ENCODE data around the gene FGF3. TPM values are rescaled to one million over a fixed set of nuclear protein-coding genes. Genes with fewer than 3 reads are reported as not detected.

Gene FGF3
- total RNA-seq, 1 donor from 2014 or later = not detected

- no peaks in the 10 kb centered on the region for H3K9me3 ChIP-seq (ENCODE audit: low read depth)
- peaks cover 17% of the 10 kb centered on the region for H3K4me1 Mint-ChIP-seq
- H3K27me3 Mint-ChIP-seq (ENCODE audit: insufficient read depth, low read depth) = peaks cover 5% of the 10 kb centered on the region
- H3K79me2 ChIP-seq (ENCODE audit: low read depth) = no peaks in the 10 kb centered on the region
- H3K27ac Mint-ChIP-seq = peak overlapping the region; percentile 9
- H4K20me1 ChIP-seq (ENCODE audit: low read depth) = no peaks in the 10 kb centered on the region
- no peaks in the 10 kb centered on the region for H3K27me3 ChIP-seq
- H3K4me1 ChIP-seq = peaks cover 28% of the 10 kb centered on the region
- peaks cover 2% of the 10 kb centered on the region for H3K9me3 Mint-ChIP-seq
- peaks cover 28% of the 10 kb centered on the region for H3F3A ChIP-seq (ENCODE audit: low read depth)
- H2AFZ ChIP-seq (replicated peaks) = no peak overlapping the region
- no peak overlapping the region for H3K9ac ChIP-seq
- peak overlapping the region; percentile 6 for H3K4me3 Mint-ChIP-seq
- peak; percentile 35 for DNase-seq (ENCODE audit: low spot score)
- no peaks in the 10 kb centered on the region for H3K36me3 Mint-ChIP-seq
- no peak for TF ChIP-seq EZH2phosphoT487 (IDR thresholded peaks at IDR 0.05)
- TF ChIP-seq, protein P1, sequence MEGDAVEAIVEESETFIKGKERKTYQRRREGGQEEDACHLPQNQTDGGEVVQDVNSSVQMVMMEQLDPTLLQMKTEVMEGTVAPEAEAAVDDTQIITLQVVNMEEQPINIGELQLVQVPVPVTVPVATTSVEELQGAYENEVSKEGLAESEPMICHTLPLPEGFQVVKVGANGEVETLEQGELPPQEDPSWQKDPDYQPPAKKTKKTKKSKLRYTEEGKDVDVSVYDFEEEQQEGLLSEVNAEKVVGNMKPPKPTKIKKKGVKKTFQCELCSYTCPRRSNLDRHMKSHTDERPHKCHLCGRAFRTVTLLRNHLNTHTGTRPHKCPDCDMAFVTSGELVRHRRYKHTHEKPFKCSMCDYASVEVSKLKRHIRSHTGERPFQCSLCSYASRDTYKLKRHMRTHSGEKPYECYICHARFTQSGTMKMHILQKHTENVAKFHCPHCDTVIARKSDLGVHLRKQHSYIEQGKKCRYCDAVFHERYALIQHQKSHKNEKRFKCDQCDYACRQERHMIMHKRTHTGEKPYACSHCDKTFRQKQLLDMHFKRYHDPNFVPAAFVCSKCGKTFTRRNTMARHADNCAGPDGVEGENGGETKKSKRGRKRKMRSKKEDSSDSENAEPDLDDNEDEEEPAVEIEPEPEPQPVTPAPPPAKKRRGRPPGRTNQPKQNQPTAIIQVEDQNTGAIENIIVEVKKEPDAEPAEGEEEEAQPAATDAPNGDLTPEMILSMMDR (IDR thresholded peaks at IDR 0.05) = peak; percentile 58
- H3K4me3 ChIP-seq = no peak overlapping the region
- H3K27ac ChIP-seq = no peak overlapping the region
- no peak overlapping the region for H3K4me2 ChIP-seq
- no peaks in the 10 kb centered on the region for H3K36me3 ChIP-seq
These were observed 22.9 kb upstream of the FGF3 start for GRCh38 chr11:69841859-69842698.

DNA sequence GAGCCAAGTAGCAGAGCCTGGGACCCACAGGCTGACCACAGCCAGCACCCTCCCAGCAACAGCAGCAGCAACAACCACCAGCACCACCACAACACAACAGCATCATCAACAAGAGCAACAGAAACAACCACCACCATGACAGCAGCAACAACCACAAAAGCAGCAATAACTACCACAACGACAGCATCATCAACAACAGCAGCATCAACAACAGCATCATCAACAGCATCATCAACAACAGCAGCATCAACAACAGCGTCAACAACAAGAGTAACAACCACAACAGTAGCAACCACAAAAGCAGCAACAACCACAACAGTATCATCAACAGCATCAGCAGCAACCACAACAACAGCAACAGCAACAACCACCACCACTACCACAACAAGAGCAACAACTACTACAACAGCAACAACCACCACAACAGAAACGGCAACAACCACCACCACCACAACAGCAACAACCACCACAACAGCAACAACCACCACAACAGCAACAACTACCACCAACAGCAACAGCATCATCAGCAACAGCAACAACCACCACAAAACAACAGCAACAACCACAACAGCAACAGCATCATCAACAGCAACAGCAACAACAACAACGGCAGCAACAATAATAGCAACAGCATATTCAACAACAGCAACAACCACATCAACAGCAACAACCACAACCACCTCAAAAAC is 22.1 kb upstream of the FGF3 start:
- H3K4me1 Mint-ChIP-seq = peaks cover 13% of the 10 kb centered on the region
- TF ChIP-seq EZH2 (IDR thresholded peaks at IDR 0.05) (no peak), EZH2phosphoT487 (IDR thresholded peaks at IDR 0.05) (no peak)
- TF ChIP-seq, protein P1 (IDR thresholded peaks at IDR 0.05) = no peak

DNA sequence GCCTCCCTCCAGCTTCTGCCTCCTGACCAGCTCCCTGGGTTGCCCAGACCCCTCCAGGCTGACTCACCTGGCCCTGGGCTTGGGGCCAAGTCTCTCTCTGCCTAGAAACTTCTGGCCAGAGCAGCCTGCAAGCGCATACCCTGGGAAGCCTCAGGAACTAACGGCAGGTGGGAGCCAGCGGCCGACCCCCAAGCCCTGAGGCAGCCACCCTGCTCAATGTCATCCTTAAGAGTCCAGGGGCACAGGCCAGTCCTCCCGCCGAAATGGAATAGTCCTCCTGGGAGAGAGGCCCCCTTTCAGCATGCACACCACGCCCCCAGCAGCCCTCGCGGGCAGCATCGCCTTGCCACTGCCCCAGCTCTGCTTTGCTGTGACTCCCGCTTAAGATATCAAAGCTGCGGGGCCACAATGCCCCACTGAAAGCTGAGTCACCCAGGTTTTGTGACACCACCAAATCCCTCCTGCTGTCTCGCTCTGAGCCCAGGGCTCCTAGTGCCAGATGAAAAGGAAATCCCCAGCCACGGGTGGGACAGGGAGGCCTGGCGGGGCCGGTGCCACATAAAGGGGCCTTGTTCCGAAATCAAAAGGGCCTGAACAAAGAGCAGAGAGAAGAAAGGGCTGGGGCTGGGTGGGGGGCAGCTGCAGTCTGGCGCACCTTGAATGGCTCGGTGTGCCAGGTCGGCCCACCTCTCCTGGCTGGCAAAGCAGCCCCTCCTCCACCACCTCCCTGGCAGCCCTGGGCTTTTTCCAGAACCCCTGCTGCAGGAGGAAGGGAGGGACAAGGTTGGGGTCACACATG is 21.4 kb upstream of the FGF3 start:
- H3K4me3 ChIP-seq = no peak overlapping the region
- no peaks in the 10 kb centered on the region for H3K36me3 ChIP-seq
- peak overlapping the region; percentile 49 for H3K4me2 ChIP-seq
- H3K4me3 Mint-ChIP-seq = no peak overlapping the region
- H3K9me3 Mint-ChIP-seq = peaks cover 2% of the 10 kb centered on the region
- peaks cover 30% of the 10 kb centered on the region for H3F3A ChIP-seq (ENCODE audit: low read depth)
- H3K79me2 ChIP-seq (ENCODE audit: low read depth) = no peaks in the 10 kb centered on the region
- peak; percentile 48 for DNase-seq (ENCODE audit: low spot score)
- no peak overlapping the region for H3K9ac ChIP-seq
- H3K36me3 Mint-ChIP-seq = no peaks in the 10 kb centered on the region
- no peaks in the 10 kb centered on the region for H3K27me3 ChIP-seq
- H3K9me3 ChIP-seq (ENCODE audit: low read depth) = no peaks in the 10 kb centered on the region
- no peak overlapping the region for H3K27ac Mint-ChIP-seq
- peak overlapping the region; percentile 57 for H2AFZ ChIP-seq (replicated peaks)
- TF ChIP-seq, protein P1 (IDR thresholded peaks at IDR 0.05) = no peak
- TF ChIP-seq EZH2 (IDR thresholded peaks at IDR 0.05) (no peak), EZH2phosphoT487 (IDR thresholded peaks at IDR 0.05) (no peak)
- H4K20me1 ChIP-seq (ENCODE audit: low read depth) = no peaks in the 10 kb centered on the region
- peaks cover 8% of the 10 kb centered on the region for H3K27me3 Mint-ChIP-seq (ENCODE audit: insufficient read depth, low read depth)
- peaks cover 27% of the 10 kb centered on the region for H3K4me1 ChIP-seq
- H3K27ac ChIP-seq = no peak overlapping the region
- peaks cover 17% of the 10 kb centered on the region for H3K4me1 Mint-ChIP-seq

More for the DNA sequence above, 22.1 kb upstream of the FGF3 start:
- no peaks in the 10 kb centered on the region for H3K36me3 ChIP-seq
- Mint-ChIP-seq H3K27me3 (ENCODE audit: insufficient read depth, low read depth) (peaks cover 5% of the 10 kb centered on the region), H3K27ac (peak overlapping the region; percentile 9), H3K36me3 (no peaks in the 10 kb centered on the region), H3K9me3 (peaks cover 2% of the 10 kb centered on the region), H3K4me3 (peak overlapping the region; percentile 6)
- H3F3A ChIP-seq (ENCODE audit: low read depth) = peaks cover 23% of the 10 kb centered on the region
- DNase-seq (ENCODE audit: low spot score) = no peak
- H3K79me2 ChIP-seq (ENCODE audit: low read depth) = no peaks in the 10 kb centered on the region
- H2AFZ ChIP-seq (replicated peaks) = no peak overlapping the region
- no peak overlapping the region for H3K4me2 ChIP-seq
- H3K9ac ChIP-seq = no peak overlapping the region
- H3K27me3 ChIP-seq = no peaks in the 10 kb centered on the region
- peaks cover 21% of the 10 kb centered on the region for H3K4me1 ChIP-seq
- H3K27ac ChIP-seq = no peak overlapping the region
- H3K4me3 ChIP-seq = no peak overlapping the region
- no peaks in the 10 kb centered on the region for H3K9me3 ChIP-seq (ENCODE audit: low read depth)
- H4K20me1 ChIP-seq (ENCODE audit: low read depth) = no peaks in the 10 kb centered on the region

All from neural progenitor cell (in vitro differentiated cells).